Neural crest cell (in vitro differentiated cells): ENCODE data around the gene DDX41. TPM values are rescaled to one million over a fixed set of nuclear protein-coding genes. Genes with fewer than 3 reads are reported as not detected.
"Not testable (repeated sequence)": the region's sequence is repeated elsewhere in the genome, so short reads cannot be mapped to it uniquely, and the experiment has no call there.

ENCODE experiments used
- DNase-seq: peaks from one replicate; pipeline ENCODE4 v3.0.0; 2021; ENCODE audit warnings: low read depth, mixed read lengths, low spot score
- H3K27ac Mint-ChIP-seq: one replicate; pipeline ENCODE4 v1.8.0; 2021; ENCODE audit warnings: mild to moderate bottlenecking, mixed read lengths; ENCODE audit not compliant: unreplicated experiment
- H3K27me3 Mint-ChIP-seq: 2 replicates; pipeline ENCODE4 v1.8.0; 2021; ENCODE audit warnings: low read depth, mild to moderate bottlenecking, mixed read lengths
- H3K36me3 Mint-ChIP-seq: 2 replicates; pipeline ENCODE4 v1.8.0; 2021; ENCODE audit warnings: low read depth, mild to moderate bottlenecking, mixed read lengths
- H3K4me1 Mint-ChIP-seq: 2 replicates; pipeline ENCODE4 v1.8.0; 2021; ENCODE audit warnings: mixed read lengths
- H3K4me3 Mint-ChIP-seq: one replicate; pipeline ENCODE4 v1.8.0; 2021; ENCODE audit warnings: mild to moderate bottlenecking, mixed read lengths
- H3K9me3 Mint-ChIP-seq: 2 replicates; pipeline ENCODE4 v1.8.0; 2021; ENCODE audit warnings: mixed read lengths
- long read RNA-seq: library from polyadenylated mRNA; unstranded; transcript quantifications from one replicate; pipeline ENCODE4 v2.0.0, GENCODE V29; 2020
- total RNA-seq: library from RNA; stranded (reverse); gene quantifications from 2 replicates; pipeline ENCODE4 v1.2.1, GENCODE V29; 2021
- TF ChIP-seq, protein P1 (sequence below): fragments of 200-600 bp; sonication (generic); conservative IDR thresholded peaks from 2 replicates; pipeline ENCODE4 v1.5.0; 2021; ENCODE audit warnings: antibody characterized with exemption, mild to moderate bottlenecking

DDX41 gene
- total RNA-seq, result 125 and 130 TPM in 2 replicates
- long read RNA-seq, transcript DDX41-208 (17 exons, 2,607 nt), result major isoform, 51 of 89 reads
- long read RNA-seq, transcript DDX41-201 (16 exons, 2,137 nt), result minor isoform, 16 of 89 reads
- long read RNA-seq, partial matches to known transcripts, result 8 of 89 reads
- long read RNA-seq, other reads (novel, unspliced or antisense), result 12 of 89 reads

DNA sequence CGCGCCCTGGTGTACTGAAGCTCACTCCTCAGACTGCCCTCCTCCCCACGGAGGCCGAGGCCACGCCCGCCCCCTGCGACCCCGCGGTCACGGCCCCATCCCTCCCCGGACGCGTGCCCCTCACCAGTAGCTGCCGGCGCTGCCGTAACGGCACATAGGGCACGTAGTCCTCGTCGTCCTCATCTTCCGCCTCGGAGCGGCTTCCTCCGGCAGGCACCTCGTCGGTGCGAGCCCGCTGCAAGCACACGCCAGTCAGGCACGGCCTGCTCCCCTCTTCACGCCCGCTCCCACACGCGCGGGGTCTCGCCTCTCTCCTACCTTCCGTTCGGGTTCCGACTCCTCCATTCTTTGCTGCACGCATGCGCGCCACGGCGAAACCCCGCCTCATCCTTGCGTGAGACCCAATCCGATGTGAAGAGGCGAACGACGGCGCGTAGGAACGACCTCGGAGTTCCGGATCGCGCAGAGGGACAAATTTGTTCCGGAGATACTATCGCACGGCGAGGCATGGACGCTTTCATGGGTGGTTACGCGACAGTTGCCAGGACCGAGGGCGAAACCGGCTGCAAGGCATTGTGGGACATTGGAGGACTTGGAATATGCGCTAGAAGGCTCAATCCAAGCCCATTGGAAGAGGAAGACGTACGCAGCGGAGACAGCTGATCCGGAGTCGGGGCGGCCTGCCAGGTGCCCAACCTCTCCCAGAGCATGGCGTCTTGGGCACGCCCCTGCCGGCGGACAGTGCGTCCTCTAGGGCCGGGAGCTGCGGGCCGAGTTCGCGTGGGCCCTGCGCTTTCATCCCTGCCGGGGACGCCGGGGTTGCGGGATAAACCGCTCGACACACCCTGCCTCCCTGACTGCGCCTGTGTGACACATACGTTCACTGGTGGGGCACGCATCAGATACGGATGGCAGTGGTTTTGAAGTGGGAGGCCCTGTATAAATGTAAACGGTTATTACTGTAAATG, at the start of gene DDX41:
DDX41 (minus strand) TSS at position 361 of the 968 bp plus-strand sequence; CDS start at position 345, 16 bp downstream.
- H3K27ac Mint-ChIP-seq, result peak within 1 kb of the TSS; percentile 90
- H3K4me3 Mint-ChIP-seq, result peak within 1 kb of the TSS; percentile 95
- DNase-seq, result peak; percentile 94
- TF ChIP-seq, protein P1, sequence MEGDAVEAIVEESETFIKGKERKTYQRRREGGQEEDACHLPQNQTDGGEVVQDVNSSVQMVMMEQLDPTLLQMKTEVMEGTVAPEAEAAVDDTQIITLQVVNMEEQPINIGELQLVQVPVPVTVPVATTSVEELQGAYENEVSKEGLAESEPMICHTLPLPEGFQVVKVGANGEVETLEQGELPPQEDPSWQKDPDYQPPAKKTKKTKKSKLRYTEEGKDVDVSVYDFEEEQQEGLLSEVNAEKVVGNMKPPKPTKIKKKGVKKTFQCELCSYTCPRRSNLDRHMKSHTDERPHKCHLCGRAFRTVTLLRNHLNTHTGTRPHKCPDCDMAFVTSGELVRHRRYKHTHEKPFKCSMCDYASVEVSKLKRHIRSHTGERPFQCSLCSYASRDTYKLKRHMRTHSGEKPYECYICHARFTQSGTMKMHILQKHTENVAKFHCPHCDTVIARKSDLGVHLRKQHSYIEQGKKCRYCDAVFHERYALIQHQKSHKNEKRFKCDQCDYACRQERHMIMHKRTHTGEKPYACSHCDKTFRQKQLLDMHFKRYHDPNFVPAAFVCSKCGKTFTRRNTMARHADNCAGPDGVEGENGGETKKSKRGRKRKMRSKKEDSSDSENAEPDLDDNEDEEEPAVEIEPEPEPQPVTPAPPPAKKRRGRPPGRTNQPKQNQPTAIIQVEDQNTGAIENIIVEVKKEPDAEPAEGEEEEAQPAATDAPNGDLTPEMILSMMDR, result no peak
- peaks cover 10% of the 10 kb centered on the region for H3K36me3 Mint-ChIP-seq
- no peaks in the 10 kb centered on the region for H3K9me3 Mint-ChIP-seq
- H3K4me1 Mint-ChIP-seq, result peaks cover 25% of the 10 kb centered on the region
- peaks cover 2% of the 10 kb centered on the region for H3K27me3 Mint-ChIP-seq

DNA sequence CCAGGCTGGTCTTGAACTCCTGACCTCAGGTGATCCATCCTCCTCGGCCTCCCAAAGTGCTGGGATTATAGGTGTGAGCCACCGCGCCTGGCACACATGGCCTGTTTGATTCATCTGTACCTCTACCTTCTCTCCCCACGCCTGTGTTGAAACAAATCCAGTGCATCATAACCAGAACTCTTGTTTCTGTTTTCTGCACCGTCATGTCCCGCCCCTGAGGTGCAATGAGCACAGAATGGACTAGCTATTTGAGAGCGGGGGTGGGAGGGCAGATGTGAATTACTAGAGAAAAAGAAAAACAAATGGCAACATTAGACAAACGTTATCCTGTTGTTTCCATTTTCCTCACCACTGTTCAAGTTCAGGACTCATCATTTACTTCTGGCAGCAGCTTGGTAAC, 48.3 kb upstream of the DDX41 start:
- H3K27me3 Mint-ChIP-seq, result peaks cover 7% of the 10 kb centered on the region
- H3K4me1 Mint-ChIP-seq, result no peaks in the 10 kb centered on the region
- no peak overlapping the region for H3K27ac Mint-ChIP-seq

DNA sequence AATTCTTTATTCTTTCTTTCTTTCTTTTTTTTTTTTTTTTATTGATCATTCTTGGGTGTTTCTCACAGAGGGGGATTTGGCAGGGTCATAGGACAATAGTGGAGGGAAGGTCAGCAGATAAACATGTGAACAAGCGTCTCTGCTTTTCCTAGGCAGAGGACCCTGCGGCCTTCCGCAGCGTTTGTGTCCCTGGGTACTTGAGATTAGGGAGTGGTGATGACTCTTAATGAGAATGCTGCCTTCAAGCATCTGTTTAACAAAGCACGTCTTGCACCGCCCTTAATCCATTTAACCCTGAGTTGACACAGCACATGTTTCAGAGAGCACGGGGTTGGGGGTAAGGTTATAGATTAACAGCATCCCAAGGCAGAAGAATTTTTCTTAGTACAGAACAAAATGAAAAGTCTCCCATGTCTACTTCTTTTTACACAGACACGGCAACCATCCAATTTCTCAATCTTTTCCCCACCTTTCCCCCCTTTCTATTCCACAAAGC, 42.7 kb upstream of the DDX41 start:
- not testable (repeated sequence) for H3K27me3 Mint-ChIP-seq, H3K9me3 Mint-ChIP-seq, DNase-seq

More for the DNA sequence above, 48.3 kb upstream of the DDX41 start:
- H3K4me3 Mint-ChIP-seq, result no peak overlapping the region
- H3K36me3 Mint-ChIP-seq, result peaks cover 4% of the 10 kb centered on the region
- TF ChIP-seq, protein P1, result no peak
- H3K9me3 Mint-ChIP-seq, result peaks cover 8% of the 10 kb centered on the region
- no peak for DNase-seq

DNA sequence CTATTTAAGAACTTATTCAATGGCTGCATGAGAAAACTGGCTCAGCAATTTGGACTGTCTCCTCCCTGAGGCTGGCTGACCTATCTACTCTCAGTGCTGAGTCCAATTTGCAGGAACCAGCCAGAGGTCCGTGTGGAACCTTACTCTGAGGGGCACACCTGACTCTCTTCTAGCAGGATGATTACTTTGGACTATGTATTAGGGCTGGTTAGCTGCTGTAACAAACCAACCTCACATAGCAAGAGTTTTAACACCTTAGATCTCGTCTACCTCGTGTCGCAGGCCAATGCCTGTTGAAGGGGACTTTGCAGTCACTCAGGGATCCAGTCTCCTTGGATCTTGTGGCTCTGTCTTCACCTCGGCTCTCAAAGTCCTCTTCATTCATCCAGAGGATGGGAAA, 41.0 kb upstream of the DDX41 start:
- no peaks in the 10 kb centered on the region for H3K27me3 Mint-ChIP-seq
- peak overlapping the region; percentile 47 for H3K4me3 Mint-ChIP-seq
- DNase-seq, result no peak
- H3K27ac Mint-ChIP-seq, result no peak overlapping the region
- H3K36me3 Mint-ChIP-seq, result peaks cover 4% of the 10 kb centered on the region
- peaks cover 8% of the 10 kb centered on the region for H3K9me3 Mint-ChIP-seq
- TF ChIP-seq, protein P1, result no peak
- peaks cover 21% of the 10 kb centered on the region for H3K4me1 Mint-ChIP-seq

More for the DNA sequence above, 42.7 kb upstream of the DDX41 start:
- peaks cover 14% of the 10 kb centered on the region for H3K4me1 Mint-ChIP-seq
- not testable (repeated sequence) for H3K4me3 Mint-ChIP-seq, H3K27ac Mint-ChIP-seq, H3K36me3 Mint-ChIP-seq

DNA sequence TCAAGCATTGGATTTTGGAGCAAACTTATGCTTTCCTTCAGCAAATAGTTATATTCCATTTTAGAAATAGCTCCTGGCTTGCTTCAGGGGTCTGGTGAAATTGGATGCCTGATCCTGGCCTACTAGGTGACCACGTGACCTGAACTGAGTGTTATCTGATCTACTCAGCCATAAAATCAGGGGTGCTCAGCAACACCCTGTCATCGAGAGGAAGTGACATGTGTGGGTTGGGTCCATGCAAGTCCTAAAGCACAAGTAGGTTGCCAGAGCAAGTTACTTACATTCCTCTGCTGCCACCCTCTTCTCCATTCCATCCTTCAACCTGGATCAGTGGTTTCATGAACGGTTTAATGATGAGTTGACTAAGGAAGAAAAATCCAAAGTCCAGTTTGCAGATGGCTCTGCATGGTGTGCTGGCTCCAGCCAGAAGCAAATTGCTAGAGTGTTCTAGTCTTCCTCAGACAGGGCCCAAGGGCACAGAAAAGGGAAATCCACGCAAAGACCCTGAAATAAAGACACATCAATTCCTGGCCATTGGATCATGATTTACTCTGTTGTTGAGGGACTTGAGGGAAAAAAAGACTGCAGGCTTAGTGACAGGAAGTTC, 40.4 kb upstream of the DDX41 start:
- TF ChIP-seq, protein P1, result no peak
- peaks cover 4% of the 10 kb centered on the region for H3K36me3 Mint-ChIP-seq
- H3K27ac Mint-ChIP-seq, result no peak overlapping the region
- peaks cover 27% of the 10 kb centered on the region for H3K4me1 Mint-ChIP-seq
- DNase-seq, result no peak
- no peaks in the 10 kb centered on the region for H3K27me3 Mint-ChIP-seq
- H3K9me3 Mint-ChIP-seq, result peaks cover 8% of the 10 kb centered on the region
- H3K4me3 Mint-ChIP-seq, result peak overlapping the region; percentile 47
